DMS53 treated with DMSO at 0.1 percent for 48 hours (cell line): Measurements from ENCODE around the gene DENND6A.
"Not testable (repeated sequence)": the region's sequence is repeated elsewhere in the genome, so short reads cannot be mapped to it uniquely, and the experiment has no call there.

Experiments used
- DNase-seq: peaks from one replicate; lab custom pipeline; 2025; ENCODE audit not compliant: unreplicated experiment; lab: John Stamatoyannopoulos, UW

The DENND6A gene

GRCh38 chr3:57692396-57693147 lies at the start of gene DENND6A:
Gene DENND6A, minus strand, starts transcription at chr3:57693077. Its CDS starts 59 bp downstream, at chr3:57693018.
- peak; percentile 14 for DNase-seq

GRCh38 chr3:57740027-57740426 lies 47.1 kb upstream of the DENND6A start:
- no peak for DNase-seq

GRCh38 chr3:57738391-57738790 lies 45.5 kb upstream of the DENND6A start:
- no peak for DNase-seq

GRCh38 chr3:57737840-57738239 lies 45.0 kb upstream of the DENND6A start:
- DNase-seq, result no peak

- no peak for DNase-seq
Observed at GRCh38 chr3:57735405-57735804, 42.5 kb upstream of the DENND6A start.

GRCh38 chr3:57733790-57734189 lies 40.9 kb upstream of the DENND6A start:
- no peak for DNase-seq

GRCh38 chr3:57731311-57731710 lies 38.4 kb upstream of the DENND6A start:
- DNase-seq, result no peak

- DNase-seq, result no peak
Observed at GRCh38 chr3:57730682-57731081, 37.8 kb upstream of the DENND6A start.

GRCh38 chr3:57729334-57730045 lies 36.6 kb upstream of the DENND6A start:
- DNase-seq, result no peak

- no peak for DNase-seq
Observed at GRCh38 chr3:57727106-57727505, 34.2 kb upstream of the DENND6A start.

GRCh38 chr3:57726397-57726796 lies 33.5 kb upstream of the DENND6A start:
- no peak for DNase-seq

- DNase-seq, result no peak
Observed at GRCh38 chr3:57718118-57718517, 25.2 kb upstream of the DENND6A start.

- DNase-seq, result no peak
Observed at GRCh38 chr3:57717205-57717868, 24.5 kb upstream of the DENND6A start.

- DNase-seq, result no peak
Observed at GRCh38 chr3:57715686-57716085, 22.8 kb upstream of the DENND6A start.

- DNase-seq, result no peak
Observed at GRCh38 chr3:57709559-57709958, 16.7 kb upstream of the DENND6A start.

GRCh38 chr3:57709031-57709430 lies 16.2 kb upstream of the DENND6A start:
- DNase-seq, result no peak

- no peak for DNase-seq
Observed at GRCh38 chr3:57706462-57706861, 13.6 kb upstream of the DENND6A start.

GRCh38 chr3:57705351-57705750 lies 12.5 kb upstream of the DENND6A start:
- DNase-seq, result not testable (repeated sequence)

- DNase-seq, result no peak
Observed at GRCh38 chr3:57701781-57702180, 8.9 kb upstream of the DENND6A start.

- DNase-seq, result no peak
Observed at GRCh38 chr3:57700737-57701136, 7.9 kb upstream of the DENND6A start.

- no peak for DNase-seq
Observed at GRCh38 chr3:57699591-57699990, 6.7 kb upstream of the DENND6A start.

- DNase-seq, result no peak
Observed at GRCh38 chr3:57696801-57697321, 4.0 kb upstream of the DENND6A start.
